Immature natural killer cell (primary cell): ENCODE measurements around the gene RAB11B. TPM values are rescaled to one million over a fixed set of nuclear protein-coding genes. Genes with fewer than 3 reads are reported as not detected.
"Not testable (repeated sequence)": the region's sequence is repeated elsewhere in the genome, so short reads cannot be mapped to it uniquely, and the experiment has no call there.

ENCODE experiments used
- DNase-seq, 3 donors: peaks; one replicate each; pipeline ENCODE4 v3.0.0; 2022; ENCODE audit warnings: mixed read lengths in 1 of 3
- H3K27ac Mint-ChIP-seq, 6 donors: one replicate each; pipeline ENCODE4 v1.8.0; 2020; ENCODE audit warnings: mixed read lengths in 6 of 6, mild to moderate bottlenecking in 5 of 6, inconsistent platforms in 4 of 6, moderate library complexity in 3 of 6
- H3K27me3 Mint-ChIP-seq, 3 donors: one replicate each; pipeline ENCODE4 v1.8.0; 2020 to 2021; ENCODE audit warnings: low read depth in 3 of 3, mild to moderate bottlenecking in 3 of 3, mixed read lengths in 3 of 3, moderate library complexity in 3 of 3, inconsistent platforms in 1 of 3
- H3K36me3 Mint-ChIP-seq, 3 donors: one replicate each; pipeline ENCODE4 v1.8.0; 2020; ENCODE audit warnings: mixed read lengths in 3 of 3, inconsistent platforms in 2 of 3, mild to moderate bottlenecking in 2 of 3
- H3K4me1 Mint-ChIP-seq, 2 donors: one replicate each; pipeline ENCODE4 v1.8.0; 2020; ENCODE audit warnings: inconsistent platforms in 2 of 2, mild to moderate bottlenecking in 2 of 2, mixed read lengths in 2 of 2, moderate library complexity in 1 of 2
- H3K4me3 Mint-ChIP-seq, 5 donors: one replicate each; pipeline ENCODE4 v1.8.0; 2020; ENCODE audit warnings: mild to moderate bottlenecking in 5 of 5, mixed read lengths in 5 of 5, inconsistent platforms in 3 of 5, moderate library complexity in 3 of 5
- H3K9me3 Mint-ChIP-seq, 6 donors: one replicate each; pipeline ENCODE4 v1.8.0; 2020; ENCODE audit warnings: mild to moderate bottlenecking in 6 of 6, mixed read lengths in 6 of 6, inconsistent platforms in 4 of 6, moderate library complexity in 3 of 6
- polyA plus RNA-seq, 3 donors: library from polyadenylated mRNA; unstranded; fragments of 300-500 nt; fragmentation: Illumina TruSeq; gene quantifications; one replicate each; pipeline ENCODE4 v1.2.3, GENCODE V29; 2021

RAB11B gene
- polyA plus RNA-seq, 3 donors from 2014 or later = 38.1 to 106 (median 53.4) TPM

GRCh38 chr19:8361921-8362793 lies 28.0 kb upstream of the RAB11B start:
- Mint-ChIP-seq H3K9me3 (no peaks in the 10 kb centered on the region), H3K36me3 (no peaks in the 10 kb centered on the region), H3K4me3 (peak overlapping the region in 1 of 5 donors; percentile 63), H3K27ac (no peak overlapping the region), H3K4me1 (peaks cover 7% of the 10 kb centered on the region in 2 donors), H3K27me3 (peaks cover 10 to 22% (median 11%) of the 10 kb centered on the region in 3 donors)
- no peak for DNase-seq

GRCh38 chr19:8363803-8364771 lies 26.1 kb upstream of the RAB11B start, which contains the start of gene ANGPTL4:
Gene ANGPTL4 (plus strand): TSS chr19:8364155. CDS start chr19:8364322, 167 bp downstream.
- peaks cover 10 to 23% (median 15%) of the 10 kb centered on the region in 3 donors for H3K27me3 Mint-ChIP-seq
- no peaks in the 10 kb centered on the region for H3K36me3 Mint-ChIP-seq
- H3K9me3 Mint-ChIP-seq = no peaks in the 10 kb centered on the region
- peaks cover 7% of the 10 kb centered on the region in 2 donors for H3K4me1 Mint-ChIP-seq
- peak in 1 of 3 donors; percentile 17 for DNase-seq
- H3K27ac Mint-ChIP-seq = peak within 1 kb of the TSS in 4 of 6 donors; percentile 11 to 81 (median 38)
- peak within 1 kb of the TSS; percentile 66 to 92 (median 83) for H3K4me3 Mint-ChIP-seq

- H3K27ac Mint-ChIP-seq = no peak overlapping the region
- peaks cover 7% of the 10 kb centered on the region in 2 donors for H3K4me1 Mint-ChIP-seq
- no peaks in the 10 kb centered on the region for H3K9me3 Mint-ChIP-seq
- H3K36me3 Mint-ChIP-seq = no peaks in the 10 kb centered on the region
- no peak overlapping the region for H3K4me3 Mint-ChIP-seq
- peaks cover 6 to 15% (median 15%) of the 10 kb centered on the region in 3 donors for H3K27me3 Mint-ChIP-seq
- no peak for DNase-seq
These were observed 24.0 kb upstream of the RAB11B start for GRCh38 chr19:8366121-8366581.

DNA sequence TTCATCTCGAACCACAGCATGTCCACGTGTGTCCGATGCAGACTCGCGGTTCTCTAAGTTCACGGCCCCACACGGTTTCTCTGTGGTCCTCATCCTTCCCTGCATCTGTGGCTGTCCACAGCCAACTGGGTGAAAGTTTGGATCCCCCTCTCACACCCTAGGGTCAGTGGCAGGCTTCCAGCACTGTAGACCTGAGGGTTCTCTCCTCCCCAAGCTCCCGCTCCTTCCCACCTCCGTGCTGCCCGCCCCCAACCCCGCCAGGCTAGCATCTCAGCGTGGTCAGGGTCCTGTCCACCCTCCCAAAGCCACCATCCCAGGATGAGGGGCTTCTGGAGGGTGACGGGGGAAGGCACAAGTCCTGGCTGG lies 23.2 kb upstream of the RAB11B start:
- Mint-ChIP-seq H3K9me3 (no peaks in the 10 kb centered on the region), H3K36me3 (no peaks in the 10 kb centered on the region), H3K27ac (no peak overlapping the region), H3K4me3 (no peak overlapping the region), H3K27me3 (peaks cover 6 to 15% (median 13%) of the 10 kb centered on the region in 3 donors), H3K4me1 (peaks cover 7% of the 10 kb centered on the region in 2 donors)
- no peak for DNase-seq

DNA sequence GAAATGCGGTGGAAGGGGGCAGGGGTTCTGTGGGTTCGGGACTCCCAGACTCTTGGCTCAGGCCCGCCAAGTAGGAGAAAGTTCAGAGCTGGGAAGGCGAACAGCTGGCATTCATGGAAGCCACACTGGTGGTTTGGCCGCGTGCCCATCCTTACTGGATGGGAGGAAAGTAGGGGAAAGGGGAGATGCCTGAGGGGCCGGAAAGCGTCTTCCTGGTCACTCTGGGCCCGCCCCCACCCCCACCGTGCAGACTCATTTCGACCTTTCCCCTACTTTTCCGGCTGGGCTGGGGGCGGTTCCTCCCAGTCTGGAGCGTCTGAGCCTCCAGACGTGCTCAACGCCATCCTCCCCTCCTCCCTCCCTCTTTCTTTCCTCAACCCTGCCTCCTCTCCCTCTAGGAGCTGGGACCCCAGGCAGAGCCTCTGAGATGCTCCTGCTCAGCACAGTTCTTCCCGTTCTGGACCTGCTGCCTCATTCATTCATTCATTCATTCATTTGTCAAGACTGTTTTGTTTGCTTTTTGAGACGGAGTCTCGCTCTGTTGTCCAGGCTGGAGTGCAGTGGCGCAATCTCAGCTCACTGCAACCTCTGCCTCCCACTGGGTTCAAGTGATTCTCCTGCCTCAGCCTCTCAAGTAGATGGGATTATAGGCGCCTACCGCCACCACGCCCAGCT lies 22.7 kb upstream of the RAB11B start:
- no peaks in the 10 kb centered on the region for H3K36me3 Mint-ChIP-seq
- no peak for DNase-seq
- no peak overlapping the region for H3K27ac Mint-ChIP-seq
- peaks cover 4 to 13% (median 8%) of the 10 kb centered on the region in 3 donors for H3K27me3 Mint-ChIP-seq
- H3K9me3 Mint-ChIP-seq = no peaks in the 10 kb centered on the region
- H3K4me3 Mint-ChIP-seq = no peak overlapping the region
- H3K4me1 Mint-ChIP-seq = peaks cover 7% of the 10 kb centered on the region in 2 donors

DNA sequence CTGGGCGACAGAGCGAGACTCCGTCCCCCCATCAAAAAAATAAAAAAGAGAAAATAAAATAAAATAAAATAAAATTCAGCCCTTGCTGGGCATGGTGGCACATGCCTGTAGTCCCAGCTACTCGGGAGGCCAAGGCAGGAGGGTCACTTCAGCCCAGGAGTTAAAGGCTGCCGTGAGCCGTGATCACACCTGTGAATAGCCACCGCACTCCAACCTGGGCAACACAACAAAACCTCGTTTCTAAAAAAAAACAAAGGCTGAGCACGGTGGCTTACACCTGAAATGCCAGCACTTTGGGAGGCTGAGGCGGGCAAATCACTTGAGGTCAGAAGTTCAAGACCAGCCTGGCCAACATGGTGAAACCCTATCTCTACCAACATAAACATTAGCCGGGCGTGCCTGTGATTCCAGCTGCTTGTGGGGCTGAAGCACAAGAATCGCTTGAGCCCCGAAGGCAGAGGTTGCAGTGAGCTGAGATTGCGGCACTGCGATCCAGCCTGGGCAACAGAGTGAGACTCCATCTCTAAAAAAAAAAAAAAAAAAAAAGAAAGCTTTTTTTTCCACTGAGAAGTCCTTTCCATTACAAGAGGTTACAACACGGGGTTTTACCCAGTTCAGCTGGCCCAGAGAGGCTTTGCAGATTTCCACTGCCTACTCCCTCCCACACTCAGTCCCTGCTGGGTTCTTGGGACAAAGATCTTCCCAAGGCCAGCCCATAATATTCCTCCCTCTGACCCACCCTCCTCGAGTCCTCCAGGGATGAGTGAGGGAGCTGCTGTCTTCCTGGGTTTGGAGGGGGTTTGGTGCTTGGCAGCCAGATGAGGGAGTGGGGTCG lies 19.8 kb upstream of the RAB11B start:
- no peak for DNase-seq
- Mint-ChIP-seq H3K27me3 (peaks cover 3 to 10% (median 3%) of the 10 kb centered on the region in 3 donors), H3K36me3 (no peaks in the 10 kb centered on the region), H3K4me3 (no peak overlapping the region), H3K4me1 (no peaks in the 10 kb centered on the region), H3K27ac (no peak overlapping the region), H3K9me3 (no peaks in the 10 kb centered on the region)

GRCh38 chr19:8371011-8371804 lies 19.0 kb upstream of the RAB11B start:
- Mint-ChIP-seq H3K36me3 (no peaks in the 10 kb centered on the region), H3K4me3 (no peak overlapping the region), H3K4me1 (no peaks in the 10 kb centered on the region), H3K27me3 (peaks cover 0 to 6% (median 3%) of the 10 kb centered on the region in 3 donors), H3K27ac (no peak overlapping the region), H3K9me3 (no peaks in the 10 kb centered on the region)
- DNase-seq = no peak

- Mint-ChIP-seq H3K27me3 (no peaks in the 10 kb centered on the region), H3K4me3 (no peak overlapping the region), H3K36me3 (peaks cover 0 to 9% (median 7%) of the 10 kb centered on the region in 3 donors), H3K4me1 (no peaks in the 10 kb centered on the region), H3K9me3 (peaks cover 0 to 2% (median 0%) of the 10 kb centered on the region in 6 donors), H3K27ac (no peak overlapping the region)
- DNase-seq = no peak
These were observed 16.0 kb upstream of the RAB11B start for GRCh38 chr19:8373867-8374813.

DNA sequence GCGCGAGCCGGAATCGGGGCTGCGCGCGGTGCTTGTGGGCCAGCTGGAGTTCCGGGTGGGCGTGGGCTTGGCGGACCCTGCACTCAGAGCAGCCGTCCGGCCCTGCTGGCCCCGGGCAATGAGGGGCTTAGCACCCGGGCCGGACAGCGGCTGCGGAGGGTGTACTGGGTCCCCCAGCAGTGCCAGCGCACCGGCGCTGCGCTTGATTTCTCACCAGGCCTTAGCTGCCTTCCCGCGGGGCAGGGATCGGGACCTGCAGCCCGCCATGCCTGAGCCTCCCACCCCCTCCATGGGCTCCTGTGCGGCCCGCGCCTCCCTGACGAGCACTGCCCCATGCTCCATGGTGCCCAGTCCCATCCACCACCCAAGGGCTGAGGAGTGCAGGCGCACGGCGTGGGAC lies 14.4 kb upstream of the RAB11B start:
- not testable (repeated sequence) for H3K4me3 Mint-ChIP-seq, DNase-seq, H3K27me3 Mint-ChIP-seq, H3K4me1 Mint-ChIP-seq, H3K9me3 Mint-ChIP-seq, H3K27ac Mint-ChIP-seq
- peaks cover 0 to 14% (median 13%) of the 10 kb centered on the region in 3 donors for H3K36me3 Mint-ChIP-seq

DNA sequence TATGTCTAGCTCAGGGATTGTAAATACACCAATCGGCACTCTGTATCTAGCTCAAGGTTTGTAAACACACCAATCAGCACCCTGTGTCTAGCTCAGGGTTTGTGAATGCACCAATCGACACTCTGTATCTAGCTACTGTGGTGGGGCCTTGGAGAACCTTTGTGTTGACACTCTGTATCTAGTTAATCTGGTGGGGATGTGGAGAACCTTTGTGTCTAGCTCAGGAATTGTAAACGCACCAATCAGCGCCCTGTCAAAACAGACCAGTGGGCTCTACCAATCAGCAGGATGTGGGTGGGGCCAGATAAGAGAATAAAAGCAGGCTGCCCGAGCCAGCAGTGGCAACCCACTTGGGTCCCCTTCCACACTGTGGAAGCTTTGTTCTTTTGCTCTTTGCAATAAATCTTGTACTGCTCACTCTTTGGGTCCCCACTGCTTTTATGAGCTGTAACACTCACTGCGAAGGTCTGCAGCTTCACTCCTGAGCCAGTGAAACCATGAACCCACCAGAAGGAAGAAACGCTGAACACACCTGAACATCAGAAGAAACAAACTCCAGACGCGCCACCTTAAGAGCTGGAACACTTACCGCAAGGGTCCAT lies 13.7 kb upstream of the RAB11B start:
- H3K4me3 Mint-ChIP-seq, H3K4me1 Mint-ChIP-seq, DNase-seq, H3K9me3 Mint-ChIP-seq, H3K27me3 Mint-ChIP-seq, H3K27ac Mint-ChIP-seq: not testable (repeated sequence)
- H3K36me3 Mint-ChIP-seq = peaks cover 0 to 14% (median 13%) of the 10 kb centered on the region in 3 donors

DNA sequence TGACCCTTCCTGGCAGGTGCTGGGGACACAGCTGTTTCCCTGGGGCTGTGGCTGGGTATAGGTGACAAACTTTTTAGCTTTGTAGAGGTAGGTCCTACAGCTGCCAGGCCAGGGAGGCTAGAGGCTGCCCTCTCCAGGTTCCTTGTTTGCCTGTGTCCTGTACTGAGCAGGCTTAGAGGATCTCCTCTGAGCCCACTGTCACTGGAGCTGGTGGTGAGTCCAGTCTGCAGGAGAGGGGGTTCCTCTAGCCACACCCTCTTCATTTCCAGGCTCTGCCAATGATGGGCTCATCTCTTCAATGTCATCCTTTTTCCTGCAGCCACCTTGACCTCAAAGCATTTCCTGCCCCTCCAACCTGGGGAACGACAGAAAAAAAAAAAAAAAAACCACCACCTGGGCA lies 12.6 kb upstream of the RAB11B start:
- no peak overlapping the region for H3K27ac Mint-ChIP-seq
- peaks cover 0 to 2% (median 0%) of the 10 kb centered on the region in 6 donors for H3K9me3 Mint-ChIP-seq
- no peak for DNase-seq
- peaks cover 0 to 2% (median 0%) of the 10 kb centered on the region in 3 donors for H3K27me3 Mint-ChIP-seq
- no peaks in the 10 kb centered on the region for H3K4me1 Mint-ChIP-seq
- no peak overlapping the region for H3K4me3 Mint-ChIP-seq
- peaks cover 0 to 14% (median 13%) of the 10 kb centered on the region in 3 donors for H3K36me3 Mint-ChIP-seq
